Endodermal cell (in vitro differentiated cells): ENCODE results near the gene GPC2. TPM values are rescaled to one million over a fixed set of nuclear protein-coding genes. Genes with fewer than 3 reads are reported as not detected.

Experiments used
- DNase-seq: peaks from one replicate; pipeline ENCODE4 v3.0.0-alpha.2; 2017
- H3K27ac ChIP-seq: 2 replicates; pipeline ENCODE4 v1.5.1; 2013; ENCODE audit warnings: mild to moderate bottlenecking, low read depth, low read length, moderate library complexity
- H3K27me3 ChIP-seq: 2 replicates; pipeline ENCODE4 v1.6.1; 2013; ENCODE audit warnings: mild to moderate bottlenecking, low read length, moderate library complexity; ENCODE audit not compliant: insufficient read depth, control insufficient read depth, poor library complexity, severe bottlenecking
- H3K36me3 ChIP-seq: 2 replicates; pipeline ENCODE4 v1.7.0; 2013; ENCODE audit warnings: mild to moderate bottlenecking, low read length, moderate library complexity; ENCODE audit not compliant: control insufficient read depth, insufficient read depth
- H3K4me1 ChIP-seq: one replicate; pipeline ENCODE4 v1.7.0; 2013; ENCODE audit warnings: low read length; ENCODE audit not compliant: control insufficient read depth, insufficient read depth
- H3K4me3 ChIP-seq: 2 replicates; pipeline ENCODE4 v1.5.1; 2013; ENCODE audit warnings: mild to moderate bottlenecking, low read length, moderate library complexity
- H3K9ac ChIP-seq: 2 replicates; pipeline ENCODE4 v1.6.1; 2013; ENCODE audit warnings: mild to moderate bottlenecking, low read length, moderate library complexity; ENCODE audit not compliant: poor library complexity, severe bottlenecking; ENCODE audit errors: extremely low read depth
- H3K9me3 ChIP-seq: 2 replicates; pipeline ENCODE4 v1.6.1; 2013; ENCODE audit warnings: mild to moderate bottlenecking, low read length, moderate library complexity; ENCODE audit not compliant: control insufficient read depth
- H3K27ac Mint-ChIP-seq: 2 replicates; pipeline ENCODE4 v1.8.0; 2020; ENCODE audit warnings: mixed read lengths
- H3K27me3 Mint-ChIP-seq: 2 replicates; pipeline ENCODE4 v1.8.0; 2021; ENCODE audit warnings: mild to moderate bottlenecking, mixed read lengths; ENCODE audit not compliant: insufficient read depth
- H3K36me3 Mint-ChIP-seq: 2 replicates; pipeline ENCODE4 v1.8.0; 2020; ENCODE audit warnings: low read depth, mixed read lengths
- H3K4me1 Mint-ChIP-seq: 2 replicates; pipeline ENCODE4 v1.8.0; 2020; ENCODE audit warnings: mixed read lengths
- H3K4me3 Mint-ChIP-seq: 2 replicates; pipeline ENCODE4 v1.8.0; 2020; ENCODE audit warnings: mild to moderate bottlenecking, moderate library complexity, mixed read lengths
- H3K9me3 Mint-ChIP-seq: 2 replicates; pipeline ENCODE4 v1.8.0; 2020; ENCODE audit warnings: mild to moderate bottlenecking, mixed read lengths
- CTCF ChIP-seq: fragments of 200-600 bp; sonication (generic); conservative IDR thresholded peaks from 2 replicates; pipeline ENCODE4 v1.5.0; 2021; ENCODE audit warnings: antibody characterized with exemption, mild to moderate bottlenecking
- WGBS, 2 experiments: methylation state at CpG; one replicate each; pipeline versions ENCODE4 v1.1.5 to v1.1.7; 2013; ENCODE audit warnings: missing lambda C conversion rate in 2 of 2, mixed read lengths in 1 of 2; ENCODE audit not compliant: insufficient coverage in 1 of 2, insufficient read length in 1 of 2; 5-methylcytosine and 5-hydroxymethylcytosine counted together
- total RNA-seq, 2 donors: library from RNA; stranded (reverse); fragmentation: NEBNext Ultra II Directional in 1 of 2; extraction: Animal tissue kit (Norgen Biotek cat#: 25700) in 1 of 2; gene quantifications; 2 replicates in 1 of 2; 3 replicates in 1 of 2; pipeline ENCODE4 v1.2.1, GENCODE V29; 2021

GPC2 gene
- total RNA-seq, 2 donors from 2014 or later = 39.3 to 56.1 TPM

- H3K36me3 ChIP-seq = no peaks in the 10 kb centered on the region
- no peaks in the 10 kb centered on the region for H3K27me3 ChIP-seq
- no peaks in the 10 kb centered on the region for H3K4me1 ChIP-seq
- no peak for TF ChIP-seq CTCF
- WGBS, 2 experiments = 97 to 100% methylated on average over 4 to 5 of the region's 5 CpGs
- no peaks in the 10 kb centered on the region for H3K9me3 Mint-ChIP-seq
- H3K27me3 Mint-ChIP-seq = peaks cover 34% of the 10 kb centered on the region
- no peak overlapping the region for H3K9ac ChIP-seq
- peaks cover 18% of the 10 kb centered on the region for H3K4me1 Mint-ChIP-seq
- no peak for DNase-seq
- H3K9me3 ChIP-seq = no peaks in the 10 kb centered on the region
- no peak overlapping the region for H3K27ac Mint-ChIP-seq
- H3K4me3 Mint-ChIP-seq = peak overlapping the region; percentile 6
- no peak overlapping the region for H3K27ac ChIP-seq
- H3K4me3 ChIP-seq = no peak overlapping the region
- peaks cover 20% of the 10 kb centered on the region for H3K36me3 Mint-ChIP-seq
These were observed 2.6 kb downstream of the GPC2 start for GRCh38 chr7:100174582-100174981.

- Histone ChIP-seq H3K9ac (no peak overlapping the region), H3K4me1 (no peaks in the 10 kb centered on the region), H3K4me3 (no peak overlapping the region), H3K27ac (no peak overlapping the region), H3K36me3 (no peaks in the 10 kb centered on the region), H3K9me3 (no peaks in the 10 kb centered on the region), H3K27me3 (no peaks in the 10 kb centered on the region)
- Mint-ChIP-seq H3K4me3 (no peak overlapping the region), H3K9me3 (no peaks in the 10 kb centered on the region), H3K36me3 (peaks cover 20% of the 10 kb centered on the region), H3K4me1 (peaks cover 21% of the 10 kb centered on the region), H3K27ac (no peak overlapping the region), H3K27me3 (peaks cover 28% of the 10 kb centered on the region)
- WGBS, 2 experiments = 92 to 93% methylated on average over 7 to 11 of the region's 11 CpGs
- TF ChIP-seq CTCF = no peak
- DNase-seq = peak; percentile 55
These were observed 3.2 kb downstream of the GPC2 start for GRCh38 chr7:100173806-100174495.

GRCh38 chr7:100171840-100172239 lies 5.3 kb downstream of the GPC2 start:
- H3K9me3 ChIP-seq = no peaks in the 10 kb centered on the region
- H3K36me3 ChIP-seq = no peaks in the 10 kb centered on the region
- peak; percentile 69 for DNase-seq
- H3K27me3 ChIP-seq = no peaks in the 10 kb centered on the region
- 53 to 89% methylated on average over 3 to 22 of the region's 22 CpGs for WGBS, 2 experiments
- Mint-ChIP-seq H3K27me3 (peaks cover 23% of the 10 kb centered on the region), H3K4me1 (peaks cover 42% of the 10 kb centered on the region), H3K9me3 (no peaks in the 10 kb centered on the region), H3K27ac (no peak overlapping the region), H3K4me3 (peak overlapping the region; percentile 41), H3K36me3 (peaks cover 20% of the 10 kb centered on the region)
- TF ChIP-seq CTCF = no peak
- H3K4me3 ChIP-seq = no peak overlapping the region
- H3K4me1 ChIP-seq = peaks cover 8% of the 10 kb centered on the region
- no peak overlapping the region for H3K9ac ChIP-seq
- H3K27ac ChIP-seq = no peak overlapping the region
